H1 (cell line): ENCODE measurements around the gene ATP1A1.

Experiments
- ASH2L ChIP-seq: fragments of 200-600, 300-600 bp; sonication (generic); IDR thresholded peaks from one replicate; pipeline ENCODE4 v1.7.1; 2017; ENCODE audit warnings: low read length
- CEBPB ChIP-seq: IDR thresholded peaks from 2 replicates; pipeline ENCODE4 v1.6.1; 2012; ENCODE audit warnings: low read depth, low read length
- EP300 ChIP-seq, 2 experiments: IDR thresholded peaks; 1 replicate in 1 of 2; 2 replicates in 1 of 2; pipeline ENCODE4 v1.6.1; 2011 to 2012; ENCODE audit warnings: low read depth in 2 of 2, low read length in 2 of 2, mild to moderate bottlenecking in 2 of 2, borderline replicate concordance in 1 of 2, inconsistent platforms in 1 of 2, moderate library complexity in 1 of 2
- GTF2F1 ChIP-seq: IDR thresholded peaks from 2 replicates; pipeline ENCODE4 v1.6.1; 2012; ENCODE audit warnings: low read depth, low read length, improper control_type of control experiment, borderline replicate concordance
- HDAC2 ChIP-seq, 2 experiments: fragments of 300-600 bp in 1 of 2; sonication (generic) in 1 of 2; IDR thresholded peaks; 2 replicates each; pipeline ENCODE4 v1.6.1; 2011 to 2012; ENCODE audit warnings: low read depth in 2 of 2, low read length in 2 of 2, mild to moderate bottlenecking in 2 of 2, moderate library complexity in 2 of 2, borderline replicate concordance in 1 of 2, inconsistent platforms in 1 of 2
- POLR2A ChIP-seq, 2 experiments: IDR thresholded peaks; 1 replicate in 1 of 2; 2 replicates in 1 of 2; pipeline ENCODE4 v1.6.1; 2011; ENCODE audit warnings: low read depth in 2 of 2, low read length in 2 of 2, mild to moderate bottlenecking in 2 of 2; ENCODE audit errors: control extremely low read depth in 1 of 2
- YY1 ChIP-seq: IDR thresholded peaks from 2 replicates; pipeline ENCODE4 v1.6.1; 2011; ENCODE audit warnings: low read depth, mild to moderate bottlenecking, low read length
- TF ChIP-seq, protein P1 (sequence below), 3 experiments: IDR thresholded peaks; 1 replicate in 2 of 3; 2 replicates in 1 of 3; pipeline versions ENCODE4 v1.5.1 to v1.6.1; 2011; ENCODE audit warnings: low read length in 3 of 3, mild to moderate bottlenecking in 3 of 3, inconsistent platforms in 2 of 3, low read depth in 1 of 3, moderate library complexity in 1 of 3; ENCODE audit not compliant: insufficient read depth in 1 of 3; ENCODE audit errors: control extremely low read depth in 1 of 3

DNA sequence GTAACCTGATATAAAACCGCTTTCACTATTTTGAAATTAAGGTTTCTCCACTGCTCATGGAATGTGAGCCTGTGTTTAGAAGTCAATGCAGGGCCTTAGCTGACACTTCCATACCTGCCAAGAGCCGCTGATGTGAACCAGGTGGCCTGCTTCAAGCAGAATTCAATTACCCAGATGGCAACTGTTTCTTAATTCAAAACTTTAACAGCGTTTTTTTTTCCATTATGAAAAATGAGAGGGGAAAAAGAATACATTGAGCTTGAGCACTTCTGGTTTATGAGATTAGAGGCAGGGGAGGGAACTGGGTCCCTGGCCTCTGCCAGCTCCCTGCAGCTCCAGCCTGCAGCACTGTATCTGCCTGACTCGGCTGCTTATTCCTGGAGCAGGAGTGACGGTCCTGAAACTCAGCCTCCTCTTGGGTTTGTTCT lies 7.7 kb upstream of the ATP1A1 start:
- TF ChIP-seq POLR2A (IDR thresholded peaks at IDR 0.05; ENCODE audit: control extremely low read depth in 1 of 2, low read depth in 2 of 2, low read length in 2 of 2), result no peak
- TF ChIP-seq YY1, result no peak
- no peak for TF ChIP-seq CEBPB
- TF ChIP-seq, protein P1, sequence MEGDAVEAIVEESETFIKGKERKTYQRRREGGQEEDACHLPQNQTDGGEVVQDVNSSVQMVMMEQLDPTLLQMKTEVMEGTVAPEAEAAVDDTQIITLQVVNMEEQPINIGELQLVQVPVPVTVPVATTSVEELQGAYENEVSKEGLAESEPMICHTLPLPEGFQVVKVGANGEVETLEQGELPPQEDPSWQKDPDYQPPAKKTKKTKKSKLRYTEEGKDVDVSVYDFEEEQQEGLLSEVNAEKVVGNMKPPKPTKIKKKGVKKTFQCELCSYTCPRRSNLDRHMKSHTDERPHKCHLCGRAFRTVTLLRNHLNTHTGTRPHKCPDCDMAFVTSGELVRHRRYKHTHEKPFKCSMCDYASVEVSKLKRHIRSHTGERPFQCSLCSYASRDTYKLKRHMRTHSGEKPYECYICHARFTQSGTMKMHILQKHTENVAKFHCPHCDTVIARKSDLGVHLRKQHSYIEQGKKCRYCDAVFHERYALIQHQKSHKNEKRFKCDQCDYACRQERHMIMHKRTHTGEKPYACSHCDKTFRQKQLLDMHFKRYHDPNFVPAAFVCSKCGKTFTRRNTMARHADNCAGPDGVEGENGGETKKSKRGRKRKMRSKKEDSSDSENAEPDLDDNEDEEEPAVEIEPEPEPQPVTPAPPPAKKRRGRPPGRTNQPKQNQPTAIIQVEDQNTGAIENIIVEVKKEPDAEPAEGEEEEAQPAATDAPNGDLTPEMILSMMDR (IDR thresholded peaks at IDR 0.05; ENCODE audit: control extremely low read depth in 1 of 3, insufficient read depth in 1 of 3, low read depth in 1 of 3, low read length in 3 of 3), result no peak
- no peak for TF ChIP-seq ASH2L
- TF ChIP-seq GTF2F1, result no peak
- TF ChIP-seq EP300 (IDR thresholded peaks at IDR 0.05; ENCODE audit: borderline replicate concordance in 1 of 2, low read depth in 2 of 2, low read length in 2 of 2), result no peak
- no peak for TF ChIP-seq HDAC2 (IDR thresholded peaks at IDR 0.05; ENCODE audit: borderline replicate concordance in 1 of 2, low read depth in 2 of 2, low read length in 2 of 2)
